GM12878 (cell line): Measurements from ENCODE around the gene IREB2. TPM values are rescaled to one million over a fixed set of nuclear protein-coding genes. Genes with fewer than 3 reads are reported as not detected.
A peak's percentile ranks its signal among the peaks of the same experiment; 100 is the strongest.

Source experiments
- ATAC-seq: fragments of 200-7000 bp; cut with Tn5 transposase; 3 replicates; pipeline ENCODE4 v1.9.1; 2020; ENCODE audit warnings: mild to moderate bottlenecking, moderate library complexity
- BruUV-seq: library from RNA; stranded (reverse); fragments of 400-500 nt; replicated peaks from 2 replicates; lab custom pipeline; 2021; lab: Mats Ljungman, UMichigan
- CTCF ChIA-PET: fragments of 300-600 bp; sonication (Branson Sonifier 250); formaldehyde crosslinking; extraction: SDS; loops from one replicate; lab custom pipeline; 2021; ENCODE audit warnings: inconsistent platforms; lab: Yijun Ruan, JAX
- POLR2A ChIA-PET: fragments of 350-600 bp; formaldehyde crosslinking; extraction: SDS; loops from one replicate; lab custom pipeline; 2021; ENCODE audit warnings: inconsistent platforms; lab: Charles Lee
- RAD21 ChIA-PET: fragments of 300-600 bp; sonication (Branson Sonifier 250); formaldehyde crosslinking; loops from one replicate; lab custom pipeline; 2023; ENCODE audit warnings: antibody characterized with exemption; ENCODE audit not compliant: unreplicated experiment; lab: Charles Lee
- SMC1A ChIA-PET: fragments of 300-600 bp; sonication (Branson Sonifier 250); formaldehyde crosslinking; loops from one replicate; lab custom pipeline; 2023; ENCODE audit not compliant: unreplicated experiment, uncharacterized antibody; lab: Charles Lee
- DNase-seq: peaks from one replicate; pipeline ENCODE4 v3.0.0-alpha.2; 2011; ENCODE audit warnings: low read depth, low spot score
- FAIRE-seq: peaks from 3 replicates; lab custom pipeline; 2011; peaks lifted over from hg19 to GRCh38; lab: Jason Lieb, UNC
- H2AFZ ChIP-seq: 2 replicates; pipeline ENCODE4 v1.6.0; 2011; ENCODE audit warnings: low read depth, low read length, control low read depth; ENCODE audit not compliant: control insufficient read depth
- H3K27ac ChIP-seq: 2 replicates; pipeline ENCODE4 v1.5.1; 2011; ENCODE audit warnings: control low read depth; ENCODE audit not compliant: control insufficient read depth, insufficient read depth
- H3K27me3 ChIP-seq, 2 experiments: replicated peaks in 1 of 2; 2 replicates each; pipeline versions ENCODE4 v1.6.0 to v1.6.1; 2011; ENCODE audit warnings: low read length in 1 of 2; ENCODE audit not compliant: control insufficient read depth in 2 of 2, insufficient read depth in 2 of 2
- H3K36me3 ChIP-seq, 2 experiments: 2 replicates each; pipeline ENCODE4 v1.5.1; 2011; ENCODE audit warnings: low read length in 1 of 2; ENCODE audit not compliant: control insufficient read depth in 2 of 2, insufficient read depth in 2 of 2
- H3K4me1 ChIP-seq: 2 replicates; pipeline ENCODE4 v1.6.1; 2011; ENCODE audit warnings: mild to moderate bottlenecking, low read length, moderate library complexity, mixed read lengths; ENCODE audit not compliant: control insufficient read depth, insufficient read depth
- H3K4me2 ChIP-seq: 2 replicates; pipeline ENCODE4 v1.6.0; 2011; ENCODE audit warnings: control low read depth; ENCODE audit not compliant: control insufficient read depth, insufficient read depth
- H3K4me3 ChIP-seq: fragments of 200-600 bp; sonication (generic); 2 replicates; pipeline ENCODE4 v1.5.1; 2016
- H3K79me2 ChIP-seq: 2 replicates; pipeline ENCODE4 v1.6.0; 2011; ENCODE audit warnings: low read length; ENCODE audit not compliant: control insufficient read depth, insufficient read depth
- H3K9ac ChIP-seq: 2 replicates; pipeline ENCODE4 v1.8.0; 2011; ENCODE audit warnings: low read length, control low read depth, mixed read lengths; ENCODE audit not compliant: control insufficient read depth, insufficient read depth
- H3K9me3 ChIP-seq: replicated peaks from 3 replicates; pipeline ENCODE4 v1.5.1; 2011; ENCODE audit warnings: mild to moderate bottlenecking, low read length; ENCODE audit not compliant: control insufficient read depth, insufficient read depth
- H4K20me1 ChIP-seq: 2 replicates; pipeline ENCODE4 v1.6.0; 2011; ENCODE audit not compliant: control insufficient read depth, insufficient read depth
- BCL11A ChIP-seq: IDR thresholded peaks from 2 replicates; pipeline ENCODE4 v1.6.1; 2011; ENCODE audit warnings: low read depth, low read length
- ETV6 ChIP-seq, 2 experiments: fragments of 450-650 bp in 1 of 2; IDR thresholded peaks in 1 of 2; conservative IDR thresholded peaks in 1 of 2; 2 replicates each; pipeline ENCODE4 v1.6.1; 2014; ENCODE audit warnings: antibody characterized with exemption in 1 of 2, borderline replicate concordance in 1 of 2, low read depth in 1 of 2, mild to moderate bottlenecking in 1 of 2, moderate library complexity in 1 of 2
- HDGF ChIP-seq: fragments of 450-650 bp; IDR thresholded peaks from 2 replicates; pipeline ENCODE4 v1.6.1; 2016; ENCODE audit warnings: antibody characterized with exemption
- RAD51 ChIP-seq: fragments of 450-650 bp; IDR thresholded peaks from 2 replicates; pipeline ENCODE4 v1.6.1; 2016; ENCODE audit warnings: moderate library complexity, mild to moderate bottlenecking, inconsistent platforms
- SREBF2 ChIP-seq: IDR thresholded peaks from 2 replicates; pipeline ENCODE4 v1.6.1; 2012; ENCODE audit warnings: mild to moderate bottlenecking, low read length
- STAT3 ChIP-seq: IDR thresholded peaks from 2 replicates; pipeline ENCODE4 v1.6.1; 2011; ENCODE audit warnings: low read depth, low read length, improper control_type of control experiment
- TCF3 ChIP-seq: IDR thresholded peaks from 2 replicates; pipeline ENCODE4 v1.6.1; 2012; ENCODE audit warnings: low read depth, mild to moderate bottlenecking, low read length, borderline replicate concordance; ENCODE audit not compliant: insufficient read depth
- WGBS: methylation state at CpG from one replicate; pipeline ENCODE4 v1.1.6; 2016; ENCODE audit warnings: low lambda C conversion rate; ENCODE audit not compliant: insufficient replicate concordance, insufficient coverage; ENCODE audit errors: missing lambda C conversion rate; 5-methylcytosine and 5-hydroxymethylcytosine counted together
- in situ Hi-C: fragments of 300-500 bp; cut with MboI; formaldehyde crosslinking; loops from 9 replicates; pipeline ENCODE4 v1.14.3; 2018; ENCODE audit warnings: mixed read lengths
- intact Hi-C: fragments of 100-400 bp; cut with micrococcal nuclease; formaldehyde crosslinking; loops from one replicate; pipeline ENCODE4 v1.14.2; 2022; ENCODE audit not compliant: unreplicated experiment
- polyA plus RNA-seq, 11 experiments: library from polyadenylated mRNA; depleted of rRNA in 4 of 11; unstranded in 6 of 11; stranded (reverse) in 5 of 11; fragments of >200 nt; fragmentation: Nextera tagmentation in 4 of 11; fragmentation: Illumina TruSeq in 1 of 11; extraction: Ambion mirVana in 4 of 11; extraction: Trizol in 1 of 11; gene quantifications; 1 replicate in 1 of 11; 2 replicates in 10 of 11; pipeline versions ENCODE4 v1.2.1 to v1.2.3, GENCODE V29; 2011 to 2016; ENCODE audit warnings: inconsistent platforms in 2 of 11, missing spikeins in 2 of 11, low read depth in 1 of 11
- total RNA-seq, 4 experiments: library from RNA; depleted of rRNA in 3 of 4; stranded (reverse); fragments of >200 nt in 3 of 4; fragmentation: Illumina TruSeq in 1 of 4; extraction: Trizol in 1 of 4; gene quantifications; 2 replicates each; pipeline versions ENCODE4 v1.2.1 to v1.2.3, GENCODE V29; 2013 to 2021
- TF ChIP-seq, protein P1 (sequence below): IDR thresholded peaks from 2 replicates; pipeline ENCODE4 v1.6.1; 2011; ENCODE audit warnings: low read depth, low read length, improper control_type of control experiment, borderline replicate concordance

IREB2 gene
- total and polyA plus RNA-seq, 10 of the 15 experiments (the other 5 are each of a cell fraction or from before 2014, with no cell fraction given), result 13.0 to 52.4 (median 24.4) TPM

- peaks cover 41% of the 10 kb centered on the region for H3K79me2 ChIP-seq
- in situ Hi-C loops, result no loop called here
- BruUV-seq, result TSS peak; percentile 100
- 30% methylated on average over 11 of the region's 11 CpGs for WGBS
- SMC1A ChIA-PET, result interaction anchor here (0.5 to 1.5 kb wide), 12 partner anchors 9 to 1453 kb away, joined by 3 to 9 read pairs (median 3); partner anchors contain the start of genes PSMA4 and SKIC8
- H3K27me3 ChIP-seq, result no peaks in the 10 kb centered on the region
- no peaks in the 10 kb centered on the region for H4K20me1 ChIP-seq
- no peaks in the 10 kb centered on the region for H3K9me3 ChIP-seq
- CTCF ChIA-PET, result interaction anchor here (0.7 to 3.7 kb wide), 11 partner anchors 9 to 332 kb away, joined by 3 to 20 read pairs (median 4); no protein-coding TSS in a partner anchor
- DNase-seq, result no peak
- peak overlapping the region; percentile 78 for H3K4me2 ChIP-seq
- no peak for ATAC-seq
- TF ChIP-seq, protein P1, sequence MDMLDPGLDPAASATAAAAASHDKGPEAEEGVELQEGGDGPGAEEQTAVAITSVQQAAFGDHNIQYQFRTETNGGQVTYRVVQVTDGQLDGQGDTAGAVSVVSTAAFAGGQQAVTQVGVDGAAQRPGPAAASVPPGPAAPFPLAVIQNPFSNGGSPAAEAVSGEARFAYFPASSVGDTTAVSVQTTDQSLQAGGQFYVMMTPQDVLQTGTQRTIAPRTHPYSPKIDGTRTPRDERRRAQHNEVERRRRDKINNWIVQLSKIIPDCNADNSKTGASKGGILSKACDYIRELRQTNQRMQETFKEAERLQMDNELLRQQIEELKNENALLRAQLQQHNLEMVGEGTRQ, result no peak
- peak; percentile 29; the same call in 1 of the 2 replicates for TF ChIP-seq HDGF
- TF ChIP-seq TCF3, result no peak
- TF ChIP-seq SREBF2, result no peak
- TF ChIP-seq ETV6 (conservative IDR thresholded peaks at IDR 0.05 in 1 of 2, IDR thresholded peaks at IDR 0.05 in 1 of 2; ENCODE audit: borderline replicate concordance in 1 of 2, low read depth in 1 of 2), result peak in 1 of 2 experiments; percentile 46; a peak in 2 of 4 replicates
- TF ChIP-seq RAD51, result no peak
- TF ChIP-seq BCL11A, result no peak; the same call in 1 of the 2 replicates
- TF ChIP-seq STAT3, result 0 out of 2 replicates have a peak, but pooled peaks have one; percentile 48
- 0 out of 2 replicates have a peak, but pooled peaks cover 8% of the 10 kb centered on the region for H3K4me1 ChIP-seq
- H3K9ac ChIP-seq, result peak overlapping the region; percentile 70
- H3K36me3 ChIP-seq, result peaks cover 0 to 6% of the 10 kb centered on the region in 2 experiments; a peak in 1 of 4 replicates
- no peak for FAIRE-seq
- peak overlapping the region; percentile 69 for H3K4me3 ChIP-seq
- peak overlapping the region; percentile 59 for H3K27ac ChIP-seq
- intact Hi-C loops, result no loop called here
- RAD21 ChIA-PET, result interaction anchor here (0.6 to 1.9 kb wide), 7 partner anchors 12 to 1371 kb away, joined by 3 to 12 read pairs (median 6); partner anchors contain the start of genes PSMA4 and SKIC8
- peak overlapping the region; percentile 91 for H2AFZ ChIP-seq
- POLR2A ChIA-PET, result interaction anchor here (0.7 to 2.5 kb wide), 7 partner anchors 9 to 333 kb away, joined by 3 to 13 read pairs (median 5); partner anchors contain the start of genes PSMA4 and SKIC8
Measured at GRCh38 chr15:78437107-78437761, 782 bp upstream of the IREB2 start.
